ENCODE results near the gene C1QTNF9. TPM values are rescaled to one million over a fixed set of nuclear protein-coding genes. Genes with fewer than 3 reads are reported as not detected.

Gene C1QTNF9
- total and polyA plus RNA-seq, 2 of the 8 experiments (the other 6 are each of a cell fraction or from before 2014, with no cell fraction given), result not detected

GRCh38 chr13:24323036-24323738 is 13.8 kb downstream of the C1QTNF9 start:
- H2AFZ ChIP-seq (ENCODE audit: low read length), result no peak overlapping the region
- FAIRE-seq (no peak), DNase-seq (ENCODE audit: low read depth in 1 of 2, low spot score in 2 of 2) (no peak)
- no peak overlapping the region for H2AK5ac ChIP-seq (ENCODE audit: low read depth, low read length)
- no peaks in the 10 kb centered on the region for H3K79me2 ChIP-seq (ENCODE audit: control insufficient read depth in 1 of 2, insufficient read depth in 2 of 2, low read length in 2 of 2)
- no peak overlapping the region for H2BK5ac ChIP-seq (ENCODE audit: low read depth, low read length)
- H3K23ac ChIP-seq (ENCODE audit: insufficient read length), result no peak overlapping the region
- H3K23me2 ChIP-seq (ENCODE audit: low read depth, low read length), result no peaks in the 10 kb centered on the region
- no peaks in the 10 kb centered on the region for H3K36me3 ChIP-seq (ENCODE audit: control insufficient read depth in 2 of 4, insufficient read depth in 4 of 4, low read length in 3 of 4)
- H3K27ac ChIP-seq (ENCODE audit: low read depth, low read length), result no peak overlapping the region
- H3K27me3 ChIP-seq (replicated peaks in 1 of 4; ENCODE audit: control insufficient read depth in 3 of 4, extremely low read depth in 1 of 4, insufficient read depth in 3 of 4, low read length in 3 of 4), result no peaks in the 10 kb centered on the region
- H3K4me2 ChIP-seq (ENCODE audit: insufficient read depth in 1 of 2, low read depth in 2 of 2, low read length in 2 of 2), result no peak overlapping the region
- H2BK20ac ChIP-seq (ENCODE audit: low read length), result no peak overlapping the region
- no peak overlapping the region for H4K5ac ChIP-seq (ENCODE audit: insufficient read length, low read depth, low read length)
- no peak overlapping the region for H3K18ac ChIP-seq (ENCODE audit: extremely low read depth, low read length)
- H4K8ac ChIP-seq (ENCODE audit: extremely low read depth, insufficient read depth, low read length), result no peak overlapping the region
- no peak overlapping the region for H3K9ac ChIP-seq (replicated peaks in 1 of 4; ENCODE audit: extremely low read depth in 1 of 4, low read depth in 3 of 4, low read length in 3 of 4)
- H3K9me3 ChIP-seq (ENCODE audit: insufficient read depth in 2 of 2, low read depth in 1 of 2, low read length in 1 of 2), result no peaks in the 10 kb centered on the region
- ChIA-PET CTCF (ENCODE audit: partially characterized antibody) (interaction anchor here (0.7 to 2.5 kb wide), 9 partner anchors 15 to 358 kb away, joined by 3 to 11 read pairs (median 3); no protein-coding TSS in a partner anchor), POLR2A (ENCODE audit: partially characterized antibody) (no interaction called here)
- no peak overlapping the region for H2BK15ac ChIP-seq (ENCODE audit: low read length)
- no peak overlapping the region for H3K14ac ChIP-seq (ENCODE audit: insufficient read length)
- H3K4me3 ChIP-seq (ENCODE audit: extremely low read depth in 1 of 4, insufficient read depth in 2 of 4, low read depth in 3 of 4, low read length in 4 of 4), result no peak overlapping the region
- no peaks in the 10 kb centered on the region for H3K79me1 ChIP-seq (ENCODE audit: low read depth, low read length)
- H3K56ac ChIP-seq (replicated peaks; ENCODE audit: insufficient read length, low read depth, low read length), result no peak overlapping the region
- no peak overlapping the region for H2BK120ac ChIP-seq (replicated peaks; ENCODE audit: low read depth, low read length)
- no peak overlapping the region for H4K91ac ChIP-seq (replicated peaks; ENCODE audit: insufficient read length, low read length)
- H3K4ac ChIP-seq (replicated peaks; ENCODE audit: insufficient read length, low read depth, low read length), result no peak overlapping the region
- no peaks in the 10 kb centered on the region for H3K4me1 ChIP-seq (replicated peaks in 1 of 4; ENCODE audit: control insufficient read depth in 3 of 4, insufficient read depth in 4 of 4, low read length in 3 of 4)
- no peaks in the 10 kb centered on the region for H4K20me1 ChIP-seq (replicated peaks in 1 of 2; ENCODE audit: control insufficient read depth in 1 of 2, insufficient read depth in 2 of 2, low read length in 2 of 2)
- 93% methylated on average over 28 of the region's 28 CpGs; no CpG with 5 or more reads in 1 of the 2 experiments for WGBS, 2 experiments (ENCODE audit: extremely low coverage in 1 of 2, insufficient coverage in 1 of 2, insufficient read length in 1 of 2, insufficient replicate concordance in 2 of 2, low coverage in 1 of 2, low lambda C conversion rate in 2 of 2, missing lambda C conversion rate in 1 of 2)
- H2BK12ac ChIP-seq (ENCODE audit: low read depth, low read length), result no peak overlapping the region
- no peak for TF ChIP-seq SAP30 (IDR thresholded peaks at IDR 0.05; ENCODE audit: insufficient read depth, insufficient replicate concordance, low read length)
- no peak for TF ChIP-seq CTBP2 (IDR thresholded peaks at IDR 0.05; ENCODE audit: borderline replicate concordance, insufficient read depth, insufficient read length, low read length)
- TF ChIP-seq GTF2F1 (IDR thresholded peaks at IDR 0.05; ENCODE audit: borderline replicate concordance, low read depth, low read length), result no peak
- no peak for TF ChIP-seq ZNF274 (IDR thresholded peaks at IDR 0.05; ENCODE audit: borderline replicate concordance, extremely low read depth, low read length)
- no peak for TF ChIP-seq POLR2A (IDR thresholded peaks at IDR 0.05; ENCODE audit: control extremely low read depth in 1 of 2, low read depth in 2 of 2, low read length in 2 of 2)
